Measurements from ENCODE around the gene SNED1.

Gene SNED1

DNA sequence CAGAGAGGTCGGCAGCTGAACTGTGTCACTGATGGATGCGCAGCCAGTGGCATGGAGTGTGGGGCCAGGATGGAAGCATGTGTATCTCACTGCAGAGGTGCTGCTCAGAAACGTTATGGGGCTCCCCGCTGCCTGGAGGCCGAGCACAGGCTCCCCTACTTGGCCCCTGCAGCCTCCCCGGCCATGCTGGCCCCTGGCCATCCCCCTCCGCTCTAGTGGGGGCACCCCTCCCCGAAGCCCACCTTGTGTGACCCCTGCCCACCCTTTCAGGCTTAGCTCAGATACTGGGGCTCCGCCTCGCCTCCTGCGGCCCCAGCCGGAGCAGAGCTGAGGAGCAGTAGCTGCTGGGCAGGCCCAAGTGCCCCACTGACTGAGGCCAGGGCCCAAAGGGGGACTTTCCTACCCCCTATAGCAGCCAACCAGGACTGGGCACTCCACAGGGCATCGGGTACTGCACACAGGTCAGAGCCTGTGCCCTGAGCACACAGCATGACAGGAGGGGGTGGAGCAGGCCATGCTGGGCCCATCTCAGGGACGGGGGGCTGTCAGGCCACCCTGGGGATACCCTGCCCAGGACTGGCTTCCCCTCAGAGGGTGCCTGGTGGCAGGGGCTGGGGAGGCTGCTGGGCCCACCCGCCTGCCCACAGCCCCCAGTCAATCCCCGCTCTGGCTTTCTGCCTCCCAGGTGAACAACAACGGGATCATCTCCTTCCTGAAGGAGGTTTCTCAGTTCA is 31.3 kb downstream of the SNED1 start:
- DNase-seq (ENCODE audit: low read depth), result no peak

DNA sequence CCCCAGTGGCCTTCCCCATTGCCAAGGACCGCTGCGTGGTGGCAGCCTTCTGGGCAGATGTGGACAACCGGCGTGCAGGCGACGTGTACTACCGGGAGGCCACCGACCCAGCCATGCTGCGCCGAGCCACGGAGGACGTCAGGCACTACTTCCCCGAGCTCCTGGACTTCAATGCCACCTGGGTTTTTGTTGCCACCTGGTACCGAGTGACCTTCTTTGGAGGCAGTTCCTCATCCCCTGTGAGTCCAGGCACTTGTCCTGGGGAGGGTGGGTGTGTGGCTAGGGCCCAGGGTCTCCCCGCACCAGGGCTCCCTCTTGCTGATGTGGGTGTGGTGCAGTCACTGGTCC is 31.9 kb downstream of the SNED1 start:
- DNase-seq (ENCODE audit: low read depth), result no peak

DNA sequence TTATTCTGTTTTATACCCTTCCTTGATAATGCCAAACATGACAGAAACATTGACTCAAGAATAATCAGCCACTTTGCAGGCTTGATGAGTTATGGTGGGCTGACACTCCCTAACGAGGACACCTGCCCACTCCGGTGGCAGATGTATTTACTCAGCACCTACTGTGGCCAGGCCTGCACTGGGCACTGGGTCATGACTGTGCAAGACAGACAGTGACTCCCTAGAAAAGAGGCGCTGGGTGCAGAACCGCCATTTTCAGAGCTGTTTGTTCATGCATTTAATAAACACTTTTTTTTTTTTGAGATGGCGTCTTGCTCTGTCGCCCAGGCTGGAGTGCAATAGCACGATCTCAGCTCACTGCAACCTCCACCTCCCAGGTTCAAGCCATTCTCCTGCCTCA is 32.5 kb downstream of the SNED1 start:
- no peak for DNase-seq (ENCODE audit: low read depth)

DNA sequence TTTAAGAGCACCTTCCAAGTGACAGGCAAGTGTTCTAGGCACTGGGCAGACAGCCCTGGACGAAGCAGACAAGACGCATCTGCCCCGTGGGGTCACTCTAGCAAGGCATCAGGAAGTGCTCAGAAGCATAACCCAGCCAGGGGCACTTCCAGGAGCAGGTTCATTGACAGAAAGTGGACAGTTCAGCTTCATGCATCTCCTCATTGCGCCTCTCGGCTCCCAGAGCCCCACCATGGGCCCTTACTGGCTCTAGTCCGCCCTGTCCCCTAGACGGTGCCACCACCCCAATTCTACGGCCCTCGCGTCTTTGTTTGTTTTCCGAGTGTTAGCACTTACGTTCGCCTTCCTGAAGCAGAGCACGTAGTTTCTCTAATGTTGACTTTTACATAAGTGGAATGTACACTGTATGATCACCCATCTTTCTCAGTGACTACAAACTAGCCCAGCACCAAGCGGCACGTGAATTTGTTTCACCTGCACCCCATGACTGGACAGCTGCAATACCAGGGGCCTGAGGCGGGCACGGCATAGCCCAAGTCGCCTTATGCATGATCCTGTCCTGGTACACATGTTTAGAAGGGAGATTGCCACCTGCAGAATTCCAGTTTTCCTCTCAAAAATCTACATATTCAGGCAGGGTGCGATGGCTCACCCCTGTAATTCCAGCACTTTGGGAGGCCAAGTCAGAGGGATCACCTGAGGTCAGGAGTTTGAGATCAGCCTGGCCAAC is 33.2 kb downstream of the SNED1 start:
- no peak for DNase-seq (ENCODE audit: low read depth)

GRCh38 chr2:241033336-241033987 is 35.0 kb downstream of the SNED1 start:
- DNase-seq (ENCODE audit: low read depth), result no peak

DNA sequence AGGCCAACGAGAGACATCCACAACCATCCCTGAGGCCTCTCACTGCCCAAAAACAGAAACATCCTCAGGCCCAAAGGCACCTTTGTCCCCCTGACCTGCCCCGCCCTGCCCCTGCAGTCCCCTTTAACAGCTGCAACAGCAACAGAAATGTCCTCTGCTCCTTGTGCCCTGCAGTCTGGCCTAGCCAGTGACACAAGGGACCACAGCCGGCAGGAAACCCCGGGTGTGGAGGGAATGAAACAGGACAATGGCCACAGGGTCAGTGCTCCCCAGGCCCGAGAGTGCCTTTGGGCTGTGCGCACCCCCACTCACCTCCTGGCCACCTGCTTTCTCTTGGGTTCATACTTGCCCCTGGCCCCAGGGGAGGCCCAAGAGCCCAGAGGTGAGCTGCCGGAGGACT is 35.6 kb downstream of the SNED1 start:
- DNase-seq (ENCODE audit: low read depth), result no peak

- DNase-seq (ENCODE audit: low read depth), result no peak
Observed at GRCh38 chr2:241034490-241035141, 36.2 kb downstream of the SNED1 start.

GRCh38 chr2:241035142-241035817 is 36.9 kb downstream of the SNED1 start:
- DNase-seq (ENCODE audit: low read depth), result no peak

DNA sequence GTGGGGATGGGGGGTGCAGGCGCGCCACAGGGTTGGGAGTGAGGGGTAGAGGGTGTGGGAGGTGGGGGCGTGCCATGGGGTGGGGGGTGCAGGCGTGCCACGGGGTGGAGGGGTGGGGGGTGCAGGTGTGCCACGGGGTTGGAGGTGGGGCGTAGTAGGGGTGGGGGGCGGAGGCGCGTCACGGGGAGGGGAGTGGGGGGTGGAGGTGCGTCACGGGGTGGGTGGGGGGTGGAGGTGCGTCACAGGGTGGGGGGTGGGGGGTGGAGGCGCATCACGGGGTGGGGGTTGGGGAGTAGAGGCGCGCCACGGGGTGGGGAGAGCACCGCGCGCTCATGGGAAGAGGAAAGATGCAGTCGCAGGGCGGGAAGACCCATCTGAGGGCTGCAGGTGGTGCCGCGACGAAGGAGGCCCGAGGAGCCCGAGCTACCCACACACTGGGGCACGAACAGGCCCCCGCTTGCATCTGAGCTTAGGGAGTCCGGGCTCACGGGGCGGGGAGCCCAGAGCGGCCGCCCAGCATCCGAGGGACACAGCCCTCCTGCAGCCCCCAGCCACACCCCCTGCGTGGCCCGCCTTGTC is 37.5 kb downstream of the SNED1 start:
- DNase-seq (ENCODE audit: low read depth), result no peak

GRCh38 chr2:241036397-241036963 is 38.1 kb downstream of the SNED1 start:
- no peak for DNase-seq (ENCODE audit: low read depth)

DNA sequence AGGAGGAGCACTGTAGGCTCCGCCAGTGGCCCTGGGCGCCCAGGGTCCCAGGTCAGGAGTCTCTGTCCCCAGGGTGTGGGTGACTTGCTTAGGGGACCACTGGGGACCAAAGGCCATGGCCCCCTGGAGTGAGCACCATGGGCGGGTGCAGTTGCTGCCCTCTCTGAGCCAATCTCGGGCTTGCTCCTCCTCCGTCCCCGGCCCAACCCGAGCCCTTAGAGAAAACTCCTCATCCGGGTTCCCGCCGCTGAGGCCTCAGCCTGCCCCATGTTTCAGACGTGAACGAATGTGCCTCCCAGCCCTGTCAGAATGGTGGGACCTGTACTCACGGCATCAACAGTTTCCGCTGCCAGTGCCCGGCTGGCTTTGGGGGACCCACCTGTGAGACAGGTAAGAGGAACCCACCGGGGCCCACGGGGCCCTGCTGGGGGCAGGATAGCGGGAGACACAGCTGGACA is 38.6 kb downstream of the SNED1 start:
- no peak for DNase-seq (ENCODE audit: low read depth)

DNA sequence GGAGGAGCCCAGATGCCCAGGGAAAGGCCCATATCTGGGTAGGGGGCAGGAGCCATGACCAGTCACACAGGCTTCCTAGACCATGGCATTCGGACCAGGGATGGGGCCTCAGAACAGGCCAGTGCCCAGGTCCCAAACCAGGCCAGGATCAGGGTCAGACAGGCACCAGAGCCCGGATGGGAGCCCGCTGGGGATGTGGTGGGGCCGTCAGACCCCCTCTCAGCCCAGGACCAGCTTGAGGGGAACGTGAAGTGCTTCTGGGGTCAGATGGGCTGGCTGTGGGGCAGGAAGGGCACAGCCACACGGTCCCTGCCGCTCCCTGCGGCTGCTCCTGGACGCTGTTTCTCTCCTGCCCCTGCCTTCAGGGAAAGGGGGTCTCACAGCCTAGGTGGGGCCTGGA is 39.1 kb downstream of the SNED1 start:
- no peak for DNase-seq (ENCODE audit: low read depth)

- DNase-seq (ENCODE audit: low read depth), result no peak
Observed at GRCh38 chr2:241038374-241039180, 40.2 kb downstream of the SNED1 start.

- DNase-seq (ENCODE audit: low read depth), result no peak
Observed at GRCh38 chr2:241039416-241039815, 41.0 kb downstream of the SNED1 start.

DNA sequence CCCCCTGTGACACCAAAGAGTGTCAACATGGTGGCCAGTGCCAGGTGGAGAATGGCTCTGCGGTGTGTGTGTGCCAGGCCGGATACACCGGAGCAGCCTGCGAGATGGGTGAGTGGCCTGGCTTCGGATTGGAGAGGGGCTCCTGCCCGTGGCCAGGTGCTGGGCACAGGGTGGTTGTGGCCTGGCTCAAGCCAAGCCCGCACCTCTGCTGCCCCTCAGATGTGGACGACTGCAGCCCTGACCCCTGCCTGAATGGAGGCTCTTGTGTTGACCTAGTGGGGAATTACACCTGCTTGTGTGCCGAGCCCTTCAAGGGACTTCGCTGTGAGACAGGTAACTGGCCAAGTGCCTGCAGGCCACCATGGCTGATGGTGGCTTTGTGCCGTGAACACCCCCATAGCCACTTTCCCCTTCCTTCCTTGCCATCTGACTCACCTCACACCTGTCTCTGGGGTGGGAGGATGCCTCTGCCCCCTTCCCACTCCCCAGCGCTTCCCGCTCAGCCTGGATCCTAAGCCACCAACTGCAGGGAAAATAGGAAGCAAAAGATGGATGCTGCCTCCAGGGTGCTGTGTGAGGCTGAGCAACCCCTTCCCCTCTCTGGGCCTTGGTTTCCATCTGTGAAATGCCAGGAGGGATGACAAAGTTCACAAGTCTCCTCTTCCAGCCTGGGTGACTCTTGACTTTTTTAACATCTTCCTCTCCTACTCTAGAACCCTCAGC is 41.8 kb downstream of the SNED1 start:
- no peak for DNase-seq (ENCODE audit: low read depth)

GRCh38 chr2:241041589-241042158 is 43.3 kb downstream of the SNED1 start:
- no peak for DNase-seq (ENCODE audit: low read depth)

DNA sequence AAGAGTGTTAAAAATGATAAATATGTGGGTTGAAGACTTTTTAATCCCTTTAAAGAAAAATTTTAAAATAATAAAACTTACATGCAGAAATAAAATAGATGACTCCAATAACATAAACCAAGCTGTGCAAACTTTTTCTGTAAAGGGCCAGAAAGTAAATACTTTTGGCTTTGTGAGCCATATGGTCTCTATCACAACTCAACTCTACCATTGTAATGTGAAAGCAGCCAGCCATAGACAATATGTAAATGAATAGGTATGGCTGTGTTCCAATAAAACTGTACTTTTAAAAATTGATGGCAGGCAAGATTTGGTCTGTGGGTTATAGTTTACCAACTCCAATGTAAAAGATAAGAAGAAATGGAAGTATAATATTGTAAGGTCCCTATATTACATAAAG is 45.2 kb downstream of the SNED1 start:
- DNase-seq (ENCODE audit: low read depth), result no peak

- no peak for DNase-seq (ENCODE audit: low read depth)
Observed at GRCh38 chr2:241047253-241048010, 49.0 kb downstream of the SNED1 start.

All from HS-27A (cell line).